ENCODE results near the gene SNTG2.

GRCh38 chr2:1231466-1232063 is 280.9 kb downstream of the SNTG2 start:
- no peak for TF ChIP-seq POLR2AphosphoS5 (IDR thresholded peaks at IDR 0.05; ENCODE audit: low read depth, low read length)
- TF ChIP-seq TAF1 (IDR thresholded peaks at IDR 0.05; ENCODE audit: borderline replicate concordance, insufficient read depth, low read length), result no peak
